GM21423 (cell line): ENCODE data around the gene STING1.
"Not testable (repeated sequence)": the region's sequence is repeated elsewhere in the genome, so short reads cannot be mapped to it uniquely, and the experiment has no call there.

Experiments used
- ATAC-seq: cut with Tn5 transposase; IDR thresholded peaks from one replicate; pipeline ENCODE4 v1.9.1; 2021; ENCODE audit warnings: mild to moderate bottlenecking, moderate library complexity; ENCODE audit not compliant: unreplicated experiment

STING1 gene

DNA sequence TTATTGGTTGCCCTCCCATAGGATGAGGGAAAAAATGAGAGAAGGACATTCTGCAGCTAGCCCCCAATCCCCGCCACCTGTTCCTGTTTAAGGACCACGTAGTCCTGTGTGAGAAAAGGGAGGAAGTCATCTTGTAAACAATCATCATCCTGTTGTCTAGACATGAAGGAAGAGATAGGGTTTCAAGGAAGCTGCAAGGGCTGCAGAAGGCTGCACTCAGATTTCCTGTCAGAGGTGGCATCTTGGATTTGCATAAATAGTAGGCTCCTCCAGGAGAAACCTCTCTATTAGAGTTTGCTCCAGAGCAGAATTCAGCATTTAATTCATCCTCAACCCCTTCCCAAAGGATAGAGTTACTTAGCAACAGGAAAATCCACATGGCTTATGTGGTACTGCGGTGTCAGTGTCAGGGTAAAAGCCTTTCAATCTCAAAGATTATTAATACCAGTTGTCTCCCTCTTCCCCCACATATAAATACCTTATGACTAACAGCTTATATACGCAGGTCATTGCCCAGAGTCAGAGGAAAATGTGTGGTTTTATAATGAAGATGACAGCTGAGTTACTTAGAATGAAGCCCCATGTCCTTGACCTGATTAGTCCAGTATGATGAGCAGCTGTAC lies 38.6 kb downstream of the STING1 start:
- no peak for ATAC-seq

- ATAC-seq, result not testable (repeated sequence)
These were observed 42.1 kb downstream of the STING1 start for GRCh38 chr5:139440416-139440815.

- peak; percentile 90 for ATAC-seq
These were observed 43.3 kb downstream of the STING1 start, which contains the start of gene DNAJC18 for GRCh38 chr5:139439013-139439903. DNAJC18 (minus strand) TSS chr5:139439525; CDS start chr5:139439445, 80 bp downstream.

GRCh38 chr5:139438707-139439012 lies 43.9 kb downstream of the STING1 start:
- ATAC-seq, result no peak

DNA sequence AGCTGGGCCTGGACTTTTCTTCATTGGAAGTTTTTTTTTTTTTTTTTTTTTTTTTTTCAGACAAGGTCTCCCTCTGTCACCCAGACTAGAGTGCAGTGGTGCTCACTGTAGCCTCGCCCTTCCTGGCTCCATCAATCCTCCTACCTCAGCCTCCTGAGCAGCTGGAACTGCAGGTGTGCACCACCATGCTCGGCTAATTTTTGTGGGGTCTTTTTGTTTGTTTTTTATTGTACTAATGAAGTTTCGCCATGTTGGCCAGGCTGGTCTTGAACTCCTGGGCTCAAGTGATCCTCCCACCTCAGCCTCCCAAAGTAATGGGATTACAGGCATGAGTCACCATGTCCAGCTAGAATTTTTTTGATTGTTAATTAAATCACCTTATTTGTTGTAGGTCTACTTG lies 46.9 kb downstream of the STING1 start:
- ATAC-seq, result no peak

DNA sequence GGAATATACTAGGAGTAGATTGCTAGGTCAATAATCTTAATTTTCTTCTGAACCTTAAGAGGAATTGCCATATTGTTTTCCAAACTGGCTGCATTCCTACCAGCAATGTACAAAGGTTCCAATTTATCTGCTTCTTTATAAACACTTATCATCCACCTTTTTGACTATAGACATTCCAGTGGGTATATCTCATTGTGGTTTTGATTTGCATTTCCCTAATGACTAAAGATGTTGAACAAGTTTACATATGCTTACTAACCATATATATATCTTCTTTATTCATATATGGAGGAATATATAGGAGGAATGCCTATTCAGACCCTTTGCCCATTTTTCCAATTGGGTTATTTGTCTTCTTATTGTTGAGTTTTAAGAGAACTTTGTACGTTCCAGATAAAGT lies 50.9 kb downstream of the STING1 start:
- ATAC-seq, result no peak

DNA sequence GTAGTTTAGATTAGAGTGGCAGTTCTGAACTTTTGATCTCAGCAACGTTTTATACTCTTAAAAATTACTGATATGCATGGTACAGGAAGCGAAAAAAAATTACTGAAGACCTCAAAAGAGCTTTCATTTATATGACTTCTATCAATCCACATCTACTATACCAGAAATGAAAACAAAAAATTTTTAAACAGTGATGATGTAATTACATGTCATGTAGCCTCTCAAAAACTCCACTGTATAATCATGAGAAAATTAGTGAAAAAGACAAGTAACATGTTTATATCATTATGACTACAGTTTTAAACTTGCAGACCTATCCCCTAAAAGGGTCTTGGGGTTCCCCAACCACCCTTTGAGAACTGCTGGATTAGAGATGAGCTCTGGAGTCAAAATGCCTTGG lies 52.5 kb downstream of the STING1 start:
- no peak for ATAC-seq

- ATAC-seq, result no peak
These were observed 56.2 kb downstream of the STING1 start for GRCh38 chr5:139426203-139426885.
